Epithelial cell of proximal tubule (primary cell): Measurements from ENCODE around the gene NHSL2. TPM values are rescaled to one million over a fixed set of nuclear protein-coding genes. Genes with fewer than 3 reads are reported as not detected.

Source experiments
- DNase-seq: peaks from one replicate; pipeline ENCODE4 v3.0.0-alpha.2; 2011; ENCODE audit warnings: low read depth
- H3K4me3 ChIP-seq: 2 replicates; pipeline ENCODE4 v1.5.1; 2011; ENCODE audit warnings: low read depth, mild to moderate bottlenecking, low read length
- CTCF ChIP-seq: conservative IDR thresholded peaks from 2 replicates; pipeline ENCODE4 v1.5.1; 2012; ENCODE audit warnings: low read depth, mild to moderate bottlenecking, low read length
- total RNA-seq: library from RNA; depleted of rRNA; stranded (reverse); fragments of >200 nt; gene quantifications from 2 replicates; pipeline ENCODE4 v1.2.3, GENCODE V29; 2015

NHSL2 gene
- total RNA-seq, 1 donor from 2014 or later = 1.0 TPM

DNA sequence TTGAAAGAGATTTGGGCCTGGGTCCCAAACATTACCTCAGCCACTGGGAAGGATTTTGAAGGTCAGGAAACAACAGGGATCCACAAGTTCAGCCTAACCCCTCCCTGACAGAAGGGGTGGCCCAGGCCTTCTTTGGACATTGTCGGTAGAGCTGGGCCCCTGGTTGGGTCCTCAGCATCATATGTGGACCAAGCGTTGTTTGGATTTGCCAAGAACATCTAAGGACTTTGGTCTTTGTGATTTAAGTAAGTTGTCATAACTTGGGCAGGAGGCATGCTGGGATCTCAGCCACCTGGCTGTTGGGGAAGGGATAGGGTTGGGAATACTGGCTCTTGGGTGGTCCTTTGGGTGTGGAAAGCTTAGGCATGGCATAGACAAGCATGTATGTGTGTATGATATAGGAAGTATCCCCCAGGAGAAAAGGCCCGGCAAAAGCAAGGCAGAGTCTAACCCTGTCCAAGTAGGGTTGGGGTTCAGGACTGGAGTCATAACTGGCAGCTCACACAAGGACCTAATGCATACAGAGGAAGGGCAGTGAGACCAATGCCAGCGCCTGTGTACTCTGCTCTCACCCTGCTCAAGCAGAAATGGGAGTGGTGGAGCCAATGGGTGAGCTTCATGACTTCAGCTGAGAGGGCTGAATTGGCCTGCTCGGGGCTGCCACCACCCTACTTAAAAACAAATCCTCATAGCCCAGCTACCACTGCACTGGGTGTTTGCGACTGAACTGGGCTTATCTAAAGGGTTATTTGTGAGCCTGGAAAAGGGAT, 118.2 kb downstream of the NHSL2 start:
- no peak for DNase-seq
- no peak for TF ChIP-seq CTCF
- no peak overlapping the region for H3K4me3 ChIP-seq

GRCh38 chrX:72029483-72030411, 119.1 kb downstream of the NHSL2 start:
- no peak for TF ChIP-seq CTCF
- no peak overlapping the region for H3K4me3 ChIP-seq
- DNase-seq = no peak

DNA sequence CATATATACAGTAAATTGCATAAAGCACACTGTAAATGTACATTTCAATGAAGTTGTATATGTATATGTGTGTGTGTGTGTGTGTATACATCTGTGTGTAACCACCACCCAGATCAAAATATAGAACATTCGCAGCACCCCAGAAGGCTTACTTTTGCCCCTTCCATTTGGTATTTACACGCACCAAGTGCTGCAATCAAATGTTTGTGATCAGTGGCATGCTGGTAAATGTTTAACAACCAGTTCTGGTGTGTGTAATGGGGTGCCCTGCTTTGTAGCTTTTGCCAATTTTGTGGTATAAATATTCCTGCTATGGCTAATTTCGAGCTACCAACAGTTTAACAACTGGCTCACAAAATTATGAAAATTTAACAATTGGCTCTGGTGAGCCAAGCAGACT, 119.8 kb downstream of the NHSL2 start:
- DNase-seq = no peak
- no peak for TF ChIP-seq CTCF
- H3K4me3 ChIP-seq = no peak overlapping the region

DNA sequence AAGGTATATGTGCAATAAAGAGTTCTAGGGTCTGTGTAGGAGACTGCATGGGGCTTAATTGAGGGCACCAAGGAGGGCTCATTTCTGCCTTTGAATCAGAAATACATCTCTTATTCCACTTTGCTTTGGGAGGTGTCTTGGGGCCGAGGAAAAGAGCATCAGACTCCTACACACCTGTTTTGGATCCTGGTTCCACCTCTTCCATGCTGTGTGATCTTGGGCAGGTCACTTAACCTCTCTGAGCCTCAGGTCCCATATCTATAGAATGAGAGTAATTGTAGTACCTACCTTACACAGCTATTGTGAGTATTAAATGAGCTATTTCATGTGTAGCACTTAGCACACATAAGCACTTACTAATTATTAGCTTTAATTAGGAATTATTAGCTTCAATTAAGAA, 120.5 kb downstream of the NHSL2 start:
- DNase-seq = no peak
- no peak overlapping the region for H3K4me3 ChIP-seq
- no peak for TF ChIP-seq CTCF

DNA sequence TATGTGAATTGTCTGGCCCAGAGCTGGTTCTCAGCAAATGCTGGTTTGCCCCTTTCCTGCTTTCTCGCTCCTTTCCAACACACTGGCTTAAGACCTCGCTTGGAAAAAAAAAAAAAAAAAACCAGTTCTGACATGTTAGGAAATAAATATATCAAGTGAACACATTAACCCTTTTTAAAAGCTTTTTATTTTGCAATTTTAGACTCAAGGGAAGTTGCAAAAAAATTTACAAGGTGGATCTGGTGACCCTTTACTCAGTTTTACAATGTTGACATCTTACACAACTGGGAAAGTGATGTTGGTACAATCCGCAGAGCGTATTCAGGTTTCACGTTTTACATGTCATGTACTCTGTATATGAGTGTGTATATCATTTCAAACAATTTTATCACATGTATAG, 121.0 kb downstream of the NHSL2 start:
- no peak for DNase-seq
- H3K4me3 ChIP-seq = no peak overlapping the region
- TF ChIP-seq CTCF = no peak

DNA sequence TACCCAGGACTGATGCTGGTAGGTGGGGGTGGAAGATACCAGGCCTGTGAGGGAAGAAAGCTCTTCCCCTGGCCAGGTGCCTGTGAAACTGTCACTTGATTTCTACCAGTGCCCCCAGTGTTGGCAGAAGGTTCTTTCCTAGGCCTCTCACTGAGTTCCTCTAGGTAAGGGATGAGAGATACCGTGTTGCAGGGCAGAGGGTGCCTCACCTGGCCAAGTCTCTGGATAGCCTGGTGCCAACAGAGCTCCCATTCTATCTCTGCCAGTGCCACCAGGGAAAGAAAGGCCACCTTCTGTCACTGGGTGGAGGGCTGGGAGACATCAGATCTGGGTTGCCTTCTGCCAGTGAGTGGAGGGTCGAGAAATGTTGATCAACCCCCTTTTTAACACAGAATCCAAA, 127.0 kb downstream of the NHSL2 start:
- no peak for TF ChIP-seq CTCF
- no peak for DNase-seq
- no peak overlapping the region for H3K4me3 ChIP-seq
